GM18519 (cell line): Measurements from ENCODE around the gene MLLT6.

Experiments
- ATAC-seq: cut with Tn5 transposase; IDR thresholded peaks from one replicate; pipeline ENCODE4 v1.9.1; 2021; ENCODE audit warnings: mild to moderate bottlenecking, moderate library complexity; ENCODE audit not compliant: unreplicated experiment, low FRiP score

MLLT6 gene

DNA sequence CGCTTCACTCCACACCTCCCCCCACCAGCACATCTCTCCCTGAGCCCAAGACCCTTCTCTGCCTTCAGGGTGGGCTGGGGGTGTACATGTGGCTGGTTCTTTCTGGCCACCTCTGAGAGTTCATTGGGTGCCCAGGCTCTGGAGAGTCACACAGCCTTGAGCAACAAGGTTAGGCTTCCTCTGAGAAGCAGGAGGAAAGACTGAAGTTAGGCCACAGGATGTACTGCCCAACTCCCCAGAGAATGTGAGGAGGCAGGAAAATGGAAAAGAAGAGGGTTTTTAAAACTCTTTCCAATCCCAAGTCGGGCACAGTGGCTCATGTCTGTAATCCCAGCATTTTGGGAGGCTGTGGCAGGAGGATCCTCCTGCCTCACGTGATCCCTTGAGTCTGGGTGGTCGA is 35.7 kb downstream of the MLLT6 start:
- no peak for ATAC-seq

DNA sequence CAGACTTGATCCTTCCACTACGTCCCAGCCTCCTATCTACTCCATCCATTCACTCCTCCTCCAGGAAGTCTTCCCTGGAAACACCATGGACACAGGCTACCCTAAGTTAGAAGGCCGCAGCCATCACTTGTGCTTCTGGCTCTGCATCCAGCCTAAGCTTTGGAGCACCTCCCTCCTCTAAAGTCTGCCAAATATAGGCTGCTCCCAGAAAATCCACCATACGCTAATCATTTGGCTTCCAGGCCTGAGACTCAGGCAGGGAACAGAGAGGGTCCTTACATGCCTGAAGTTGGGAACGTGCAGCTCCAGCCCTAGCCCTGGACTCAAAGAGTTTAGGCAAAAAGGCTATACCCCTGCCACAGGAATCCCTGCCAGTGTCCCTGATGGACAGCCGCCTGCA is 36.4 kb downstream of the MLLT6 start:
- ATAC-seq, result no peak

DNA sequence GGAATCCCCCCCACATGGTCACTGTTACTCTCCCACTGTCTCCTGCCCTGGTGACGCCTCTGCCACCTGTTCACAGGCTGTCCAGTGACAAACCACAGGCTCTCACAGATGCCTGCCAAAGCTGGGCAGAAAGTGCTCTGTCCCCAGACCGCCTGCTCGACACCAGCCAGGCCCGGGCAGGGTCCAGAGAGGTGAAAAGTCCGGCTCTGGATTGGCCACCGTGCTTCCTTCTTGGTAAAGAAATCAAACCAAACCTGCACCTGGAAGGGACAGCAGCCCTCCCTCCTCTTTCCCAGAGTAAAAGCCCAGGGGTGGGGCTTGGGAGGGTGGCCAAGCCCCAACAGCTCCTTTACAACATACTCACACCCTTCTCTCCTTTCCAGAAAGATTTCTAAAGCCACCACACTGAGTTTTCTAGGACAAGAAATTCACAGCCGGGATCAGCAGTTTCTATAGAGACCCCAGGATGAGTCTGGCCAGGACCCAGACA is 36.9 kb downstream of the MLLT6 start:
- ATAC-seq, result no peak

DNA sequence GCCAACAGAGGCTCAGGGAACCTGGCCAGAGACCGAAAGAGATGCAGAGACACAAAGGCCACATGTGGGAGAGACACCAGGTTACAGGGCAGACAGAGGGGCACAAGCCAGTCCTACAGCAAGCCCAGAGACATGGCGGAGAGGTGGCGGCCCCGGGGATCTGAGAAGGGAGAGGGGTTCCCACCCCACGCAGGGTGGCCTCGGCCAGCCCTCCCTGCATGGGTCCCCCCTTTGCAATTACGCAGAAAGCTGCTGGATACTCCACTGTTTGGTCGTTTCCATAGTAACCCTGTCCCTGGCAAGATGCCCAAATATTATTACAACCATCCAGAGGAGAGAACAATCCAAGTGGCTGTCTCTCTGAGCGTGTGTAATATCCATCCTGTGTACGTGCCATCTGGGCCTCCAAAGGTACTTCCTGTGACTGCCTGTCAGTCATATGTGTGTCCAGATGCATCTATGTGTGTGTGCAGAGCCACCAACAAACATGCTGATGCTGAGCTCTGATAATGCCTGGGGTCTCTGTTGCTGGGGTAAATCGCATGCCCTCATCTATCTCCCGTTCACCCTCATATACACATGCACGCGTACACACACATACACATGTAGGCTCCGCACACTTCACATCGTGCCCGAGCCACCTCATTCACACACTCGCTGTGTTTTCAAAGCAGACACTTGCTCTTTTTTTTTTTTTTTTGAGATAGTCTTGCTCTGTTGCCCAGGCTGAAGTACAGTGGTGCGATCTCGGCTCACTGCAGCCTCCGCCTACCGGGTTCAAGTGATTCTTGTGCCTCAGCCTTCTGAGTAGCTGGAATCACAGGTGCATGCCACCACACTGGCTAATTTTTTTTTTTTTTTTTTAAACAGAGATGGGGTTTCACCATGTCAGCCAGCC is 37.6 kb downstream of the MLLT6 start:
- no peak for ATAC-seq

DNA sequence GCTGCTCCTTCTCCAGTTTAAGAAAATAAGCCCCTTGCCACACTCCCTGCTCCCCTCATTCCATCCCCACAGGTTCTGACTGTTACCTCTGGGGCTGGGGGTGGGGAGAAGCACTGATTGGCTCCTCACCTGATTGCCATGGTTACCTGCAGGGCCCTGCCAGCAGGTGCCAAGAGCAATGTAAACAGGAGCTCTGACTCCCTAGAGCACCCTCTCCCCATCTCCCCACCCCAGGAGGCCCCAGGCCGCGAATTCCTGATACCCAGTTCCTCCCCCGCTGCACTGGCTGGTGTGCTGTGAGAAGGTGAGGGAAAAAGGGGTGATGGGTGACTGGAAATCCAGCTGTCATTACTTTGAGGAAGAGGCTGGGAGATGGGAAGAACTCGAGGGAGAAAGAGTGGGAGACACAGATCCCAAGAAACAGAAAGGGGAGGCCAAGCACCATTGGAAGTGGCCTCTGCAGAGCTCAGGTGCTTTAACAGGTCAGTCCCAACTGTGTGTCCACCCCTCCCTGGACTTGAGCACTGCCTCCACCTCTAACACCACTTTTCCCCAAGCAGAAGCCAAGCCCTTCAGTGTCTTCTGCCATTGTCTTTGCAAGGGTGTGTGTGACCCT is 38.6 kb downstream of the MLLT6 start:
- ATAC-seq, result no peak

DNA sequence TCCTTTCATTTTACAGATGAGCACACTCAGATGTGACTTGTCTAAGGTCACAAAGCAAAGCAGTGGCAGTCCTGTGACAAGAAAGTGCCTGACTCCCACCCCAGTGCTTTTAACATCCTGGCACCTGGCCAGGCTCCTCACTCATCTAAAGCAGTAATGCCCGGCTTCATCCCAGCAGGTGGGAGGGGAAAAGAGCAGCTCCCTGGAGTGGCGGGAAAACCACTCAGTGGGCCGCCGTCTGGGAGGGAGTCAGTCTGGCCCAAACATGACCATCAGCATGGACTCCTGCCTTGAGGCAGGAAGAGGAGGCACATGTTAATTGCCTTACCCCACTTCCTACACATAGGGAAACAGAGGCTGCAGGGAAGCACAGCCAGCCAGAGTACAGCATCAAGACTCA is 40.5 kb downstream of the MLLT6 start:
- ATAC-seq, result no peak

DNA sequence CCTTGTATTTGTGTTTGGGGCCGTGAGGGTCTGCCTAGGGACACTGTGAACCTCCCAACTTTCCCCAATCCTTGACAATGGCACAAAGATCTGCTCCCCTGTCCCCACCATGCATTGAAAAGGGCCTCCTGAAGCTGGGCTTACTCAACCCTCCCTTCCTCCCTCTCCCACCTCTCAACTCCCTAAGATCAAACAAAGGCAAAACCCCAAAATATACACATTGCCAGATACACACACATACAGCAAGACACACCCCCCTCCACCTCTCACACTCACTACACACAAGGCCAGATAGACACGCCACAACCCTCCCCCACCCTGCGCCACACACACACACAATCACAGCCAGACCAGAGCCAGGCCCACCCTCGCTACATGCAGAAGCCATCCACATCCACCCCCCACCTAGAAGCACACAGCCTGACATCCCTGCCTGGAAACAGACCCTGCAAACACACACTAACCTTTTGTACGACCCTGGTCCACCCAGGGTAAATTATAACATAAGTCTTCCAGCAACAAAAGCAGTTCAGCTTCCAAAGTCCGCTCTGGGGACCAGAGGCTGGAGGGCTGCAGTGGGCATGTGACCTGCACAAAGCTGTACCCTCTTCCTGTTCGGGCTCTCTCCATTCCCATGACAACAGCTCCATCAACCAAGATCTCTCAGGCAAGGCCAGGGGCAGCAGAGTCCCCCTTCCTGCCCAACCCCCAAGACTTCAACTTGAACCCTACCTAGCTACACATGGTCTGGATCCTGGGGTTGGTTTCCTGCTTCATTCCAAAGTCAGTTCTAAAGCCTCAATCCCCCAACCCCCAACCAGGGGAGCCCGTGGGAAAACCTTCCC is 41.2 kb downstream of the MLLT6 start:
- ATAC-seq, result no peak

DNA sequence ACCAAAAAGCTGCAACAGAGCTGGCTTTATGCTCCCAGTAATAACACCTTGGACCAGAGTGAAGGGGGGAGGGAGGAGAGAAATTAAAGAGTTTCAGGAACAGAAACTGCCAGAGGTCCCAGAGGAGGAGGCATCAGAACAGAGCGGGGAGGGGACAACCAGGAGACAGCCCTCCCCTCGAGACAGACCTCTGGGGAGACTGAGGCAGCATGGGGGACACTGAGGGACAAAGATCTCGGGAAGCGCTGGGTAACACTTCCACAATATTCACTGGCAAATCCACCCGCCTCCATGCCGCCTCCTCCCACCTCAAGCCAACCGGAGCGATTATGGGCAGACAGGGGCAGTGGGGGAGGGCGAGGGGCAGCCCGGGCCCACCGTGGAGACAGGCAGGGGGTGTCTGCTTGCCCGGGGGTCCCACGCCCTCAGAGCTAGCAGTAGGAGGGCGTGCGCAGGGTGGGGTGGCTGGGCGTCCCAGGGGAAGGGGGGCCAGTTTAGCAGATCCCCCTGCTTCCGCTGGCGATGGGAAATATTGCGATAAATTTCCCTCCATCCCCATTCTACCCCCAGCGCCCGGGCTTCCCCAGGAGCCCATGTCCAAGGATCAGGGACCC is 41.9 kb downstream of the MLLT6 start:
- no peak for ATAC-seq

DNA sequence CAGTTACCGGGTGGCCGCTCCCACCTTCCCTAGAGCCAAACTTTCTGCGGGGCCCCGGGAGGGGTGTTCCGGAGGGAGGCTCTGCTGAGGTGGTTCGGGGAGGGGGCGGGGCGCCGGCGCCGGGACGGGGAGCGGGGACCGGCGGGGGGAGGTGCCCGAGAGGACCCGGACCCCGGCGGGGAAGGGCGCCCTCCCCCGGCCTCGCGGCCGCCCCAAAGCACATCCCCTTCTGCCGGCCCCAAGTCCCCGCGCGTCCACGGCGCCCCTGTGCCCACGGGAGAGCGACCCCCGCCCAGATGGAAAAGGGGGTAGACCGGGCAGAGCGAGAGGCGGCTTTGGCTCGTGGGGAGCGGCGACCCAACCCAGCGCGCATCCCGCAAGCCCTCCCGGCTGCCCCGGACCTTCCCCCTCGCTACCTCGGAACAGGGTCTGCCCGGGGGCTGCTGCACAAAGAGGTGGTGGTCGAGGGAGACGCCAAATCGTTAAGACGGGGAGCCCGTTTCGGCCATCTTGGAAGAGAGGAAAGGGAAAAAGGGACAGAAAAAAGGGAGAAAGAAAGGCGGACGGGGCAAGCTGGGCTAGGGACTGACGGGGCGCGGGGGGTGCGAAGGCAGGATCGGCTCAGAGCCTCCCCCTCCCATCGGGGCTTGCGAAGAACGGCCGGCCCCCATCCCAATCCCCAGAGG is 42.5 kb downstream of the MLLT6 start:
- ATAC-seq, result no peak

DNA sequence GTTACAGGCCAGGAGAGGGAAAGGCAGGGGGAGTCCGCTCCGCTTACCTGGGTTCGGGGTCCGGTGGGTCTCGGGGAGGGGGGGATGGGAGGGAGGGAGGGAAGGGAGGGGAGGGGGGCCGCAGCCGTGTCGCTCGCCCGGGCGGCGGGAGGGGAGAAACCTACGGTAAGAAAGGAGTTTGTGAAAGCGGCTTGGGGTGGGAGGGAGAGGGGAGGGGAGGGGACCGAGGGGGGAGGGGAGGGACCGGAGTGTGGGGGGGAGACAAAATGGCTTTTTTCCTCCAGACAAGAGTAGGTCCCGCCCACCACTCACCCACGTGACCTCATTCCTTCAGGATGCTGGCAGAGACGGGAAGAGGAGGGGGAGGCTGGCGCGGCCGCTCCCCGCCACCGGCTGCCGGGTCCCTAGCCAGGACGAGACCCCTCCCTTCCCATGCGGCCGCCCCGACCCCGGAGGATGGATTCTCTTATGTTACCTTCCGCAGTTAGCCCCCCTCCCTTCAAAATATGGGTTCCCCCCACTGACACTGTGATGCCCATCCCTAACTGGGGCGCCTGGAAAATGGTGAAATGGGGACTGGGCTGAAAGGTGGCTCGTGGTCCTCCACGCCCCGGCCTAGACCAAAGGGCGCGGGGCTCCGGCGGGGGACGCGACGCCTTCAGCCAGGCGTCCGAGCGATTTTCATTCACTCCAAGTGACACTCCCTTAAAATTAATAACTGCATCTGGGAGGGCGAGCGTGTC is 43.2 kb downstream of the MLLT6 start, which contains the start of gene PCGF2:
Gene PCGF2 (minus strand): TSS at position 188 of the 743 bp plus-strand sequence. CDS start 7,934 bp downstream, outside the sequence.
- no peak for ATAC-seq

DNA sequence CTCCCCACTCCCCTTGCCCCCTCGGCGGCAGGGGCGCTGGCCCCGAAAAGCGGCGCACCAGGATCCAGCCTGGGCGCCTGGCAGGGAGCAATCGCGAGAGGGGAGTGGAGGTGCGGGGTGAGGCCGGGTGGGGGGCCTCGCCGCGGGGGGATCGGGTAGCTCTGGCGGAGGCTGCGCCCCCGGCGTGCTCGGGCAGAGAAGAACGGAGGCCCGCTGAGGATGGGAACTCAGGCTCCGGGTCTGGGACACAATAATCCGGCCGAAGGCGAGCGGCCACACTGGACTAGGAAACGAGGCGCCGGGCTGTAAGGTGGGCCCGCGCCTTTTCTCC is 43.8 kb downstream of the MLLT6 start:
- ATAC-seq, result no peak

DNA sequence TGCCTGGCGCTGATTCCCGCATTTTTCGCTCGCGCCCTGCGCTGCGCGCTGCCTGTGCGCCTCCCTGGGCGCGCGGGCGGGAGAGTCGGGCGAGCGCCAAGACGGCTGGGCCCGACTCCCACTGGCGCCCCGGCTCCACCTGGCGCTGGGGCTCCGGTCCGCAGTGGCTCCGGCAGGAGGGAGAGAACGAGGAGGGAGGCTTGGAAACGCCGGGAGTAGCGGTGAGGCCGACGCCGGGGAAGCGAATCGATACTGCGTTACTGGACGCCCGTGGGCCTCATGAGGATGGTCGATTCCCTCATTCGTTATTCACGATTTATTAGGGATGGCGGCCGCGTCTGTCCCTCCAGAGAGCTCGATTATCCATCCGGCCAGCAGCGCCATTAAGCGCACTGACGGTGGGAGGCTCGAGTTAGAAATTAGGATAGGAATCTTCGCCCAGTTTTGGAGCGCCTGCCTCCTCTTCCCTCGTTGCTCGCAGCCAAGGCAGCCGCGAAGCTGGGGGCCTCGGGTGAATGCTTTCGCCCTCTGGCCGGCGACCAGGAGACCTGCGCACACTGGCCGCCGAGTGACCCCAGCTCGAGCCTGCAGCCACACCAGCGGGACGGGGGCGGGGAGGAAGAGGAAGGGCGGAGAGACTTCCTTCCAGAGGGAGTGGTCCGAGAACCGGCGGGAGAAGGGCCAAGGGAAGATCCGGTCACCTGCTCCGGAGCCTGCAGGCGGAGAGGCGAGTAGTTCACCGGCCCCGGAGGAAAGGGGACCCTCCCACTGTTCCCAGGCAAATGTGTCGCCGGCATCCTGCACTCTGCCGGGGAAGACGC is 44.4 kb downstream of the MLLT6 start:
- no peak for ATAC-seq

DNA sequence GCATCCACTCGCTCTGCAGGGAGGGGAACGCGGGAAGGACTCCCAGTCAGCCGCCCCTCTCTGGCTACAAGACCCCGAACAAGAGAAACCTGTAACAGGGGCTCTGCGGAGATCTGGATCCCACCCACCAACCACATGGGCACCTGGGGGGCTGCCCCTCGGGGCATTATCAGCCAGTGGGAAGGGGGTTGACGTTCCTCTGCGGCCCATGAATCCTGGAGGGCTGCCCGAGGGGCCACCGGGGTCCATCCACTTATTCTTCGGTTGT is 44.9 kb downstream of the MLLT6 start:
- no peak for ATAC-seq

DNA sequence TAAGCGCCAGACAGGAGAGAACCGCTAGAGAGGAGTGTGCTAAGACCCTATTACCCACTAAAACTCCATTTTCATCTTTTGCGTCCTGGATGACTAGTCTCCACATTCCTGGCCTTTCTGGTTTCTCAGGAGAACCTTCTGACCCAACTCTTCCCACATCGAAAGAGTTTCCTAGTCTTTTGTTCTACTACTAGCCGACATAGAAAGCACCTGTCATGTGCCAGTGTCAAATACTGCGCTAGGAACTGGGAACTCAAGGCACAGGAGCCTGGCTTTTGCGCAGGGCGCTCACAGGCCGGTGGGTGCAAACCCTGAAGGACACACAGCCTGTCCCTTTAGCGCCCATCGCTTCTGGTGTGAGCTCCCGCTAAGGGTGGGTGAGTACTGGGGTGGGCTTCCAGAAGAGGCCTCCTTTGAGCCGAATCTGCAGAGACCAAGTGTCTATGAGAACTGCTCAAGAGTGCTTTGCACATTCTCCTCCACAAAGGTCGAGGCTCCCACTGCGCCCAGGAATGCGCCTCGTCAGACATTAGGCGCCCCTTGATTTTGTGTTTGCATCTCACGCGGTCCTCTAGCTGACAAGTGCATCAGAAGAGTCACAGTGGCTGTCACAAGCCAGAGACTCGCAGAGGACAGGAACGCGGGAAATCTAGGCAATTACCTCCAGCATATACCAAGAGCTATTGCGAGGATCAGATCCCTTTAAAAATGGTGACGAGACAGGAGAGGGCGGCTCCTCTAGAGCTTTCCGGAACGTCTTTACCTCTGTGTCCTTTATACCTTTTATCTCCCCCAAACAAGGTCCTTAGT is 45.4 kb downstream of the MLLT6 start:
- no peak for ATAC-seq

DNA sequence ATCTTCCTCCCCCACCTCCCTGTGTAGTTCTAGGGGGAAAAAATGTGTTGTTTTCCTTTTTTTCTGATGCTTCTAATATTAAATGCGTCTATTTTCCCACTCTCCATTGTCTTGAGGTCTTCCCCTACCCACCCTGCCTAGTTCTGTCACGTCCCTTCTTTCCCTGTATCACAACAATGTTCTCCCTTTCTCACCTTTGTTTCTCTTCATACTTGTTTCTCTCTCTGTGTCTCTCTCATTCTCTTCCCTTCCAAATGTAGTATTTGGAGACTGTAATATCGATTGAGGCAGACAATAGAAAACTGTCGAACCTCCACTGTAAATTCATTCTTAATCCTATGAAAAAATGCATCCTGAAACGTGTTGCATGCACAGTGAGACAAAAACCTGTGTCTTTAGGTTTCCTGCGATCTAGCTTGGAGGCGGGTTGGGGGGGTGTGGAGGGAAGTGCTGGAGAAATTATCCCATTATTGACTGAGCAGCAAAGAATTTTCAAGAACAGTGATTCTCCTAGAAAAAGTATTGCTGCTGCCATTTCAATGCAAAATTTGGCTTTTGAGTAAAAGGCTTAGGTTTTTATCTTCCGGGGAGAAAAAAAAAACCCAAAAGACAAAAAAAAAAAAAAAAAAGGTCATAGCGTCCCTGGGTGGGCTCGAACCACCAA is 46.2 kb downstream of the MLLT6 start:
- ATAC-seq, result no peak

DNA sequence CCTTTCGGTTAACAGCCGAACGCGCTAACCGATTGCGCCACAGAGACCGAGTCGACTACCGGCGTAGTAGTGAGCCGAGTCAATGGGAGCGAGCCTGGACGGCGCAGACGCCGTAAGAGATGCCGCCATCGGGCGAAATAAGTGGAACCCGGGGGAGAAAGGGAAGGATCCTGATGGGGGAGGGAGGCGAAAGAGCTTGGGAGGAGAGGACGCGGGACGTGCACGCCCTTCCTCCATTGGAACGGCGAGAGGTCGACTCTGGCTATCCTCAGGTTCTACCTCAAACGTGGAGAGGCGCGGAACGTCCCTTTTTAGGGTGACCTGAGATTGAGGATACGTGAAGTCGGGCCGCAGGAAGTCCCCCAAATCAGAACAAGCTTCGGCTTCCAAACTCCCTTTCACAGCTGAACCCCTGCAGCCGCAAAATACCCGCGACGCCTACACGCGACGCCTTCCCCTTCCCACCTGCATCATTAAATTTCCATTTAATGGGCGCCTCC is 46.8 kb downstream of the MLLT6 start:
- no peak for ATAC-seq
